ENCODE measurements around the gene KCNQ5. TPM values are rescaled to one million over a fixed set of nuclear protein-coding genes. Genes with fewer than 3 reads are reported as not detected.

Gene KCNQ5
- total RNA-seq, 1 experiment from 2014 or later: not detected

DNA sequence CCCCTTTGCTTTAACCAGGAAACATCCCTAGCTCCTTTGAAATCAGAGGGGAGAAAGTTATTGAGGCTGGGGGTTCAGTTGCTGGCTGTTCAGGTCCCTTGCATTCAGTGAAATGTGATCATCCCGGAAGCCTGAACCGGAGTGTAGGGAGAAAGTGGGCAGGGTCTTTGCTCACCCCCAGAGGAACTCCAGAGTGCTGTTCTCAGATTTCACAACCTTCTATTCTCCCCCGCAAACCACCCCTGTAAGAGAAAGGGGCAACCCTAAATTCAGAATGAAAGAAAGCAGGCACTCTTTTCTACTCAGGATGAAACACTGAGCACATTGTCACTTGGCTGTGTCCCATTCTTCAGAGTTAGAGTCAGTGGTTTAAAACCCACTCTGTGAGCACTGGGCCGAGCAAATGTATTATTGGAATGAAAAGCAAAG is 463.6 kb downstream of the KCNQ5 start:
- Histone ChIP-seq H3K4me3 (replicated peaks in 1 of 2; ENCODE audit: low read depth in 1 of 2, low read length in 2 of 2) (no peak overlapping the region), H3K27ac (ENCODE audit: low read depth, low read length) (no peak overlapping the region), H3K4me1 (ENCODE audit: control insufficient read depth in 1 of 2, insufficient read depth in 2 of 2, low read length in 2 of 2) (no peaks in the 10 kb centered on the region), H4K20me1 (ENCODE audit: insufficient read depth) (no peaks in the 10 kb centered on the region), H3K9me2 (ENCODE audit: insufficient read depth) (no peaks in the 10 kb centered on the region), H3K4me2 (ENCODE audit: low read length) (no peak overlapping the region), H3K9me3 (ENCODE audit: control insufficient read depth in 1 of 2, insufficient read depth in 1 of 2, low read depth in 1 of 2, low read length in 2 of 2) (no peaks in the 10 kb centered on the region), H3K27me3 (ENCODE audit: insufficient read depth, low read length) (peaks cover 64% of the 10 kb centered on the region), H3K79me2 (ENCODE audit: insufficient read depth, low read length) (no peaks in the 10 kb centered on the region), H3K36me3 (ENCODE audit: control insufficient read depth in 1 of 2, insufficient read depth in 2 of 2, low read length in 2 of 2) (no peaks in the 10 kb centered on the region), H2AFZ (ENCODE audit: low read depth, low read length, poor library complexity, severe bottlenecking) (no peak overlapping the region), H3K9ac (ENCODE audit: low read length) (no peak overlapping the region)
- ATAC-seq: no peak
- RAD21 ChIA-PET (ENCODE audit: low non-redundant PET in 1 of 2, low total read pairs in 2 of 2, uncharacterized antibody in 2 of 2, unreplicated experiment in 2 of 2): no interaction called here
- CTCF ChIA-PET: no interaction called here
- intact Hi-C loops (cut with micrococcal nuclease): no loop called here
- no TSS peak for BruUV-seq (replicated peaks)
- no peak for DNase-seq (ENCODE audit: low read depth, low spot score)
- no peak for TF ChIP-seq ZFX (IDR thresholded peaks at IDR 0.05)
- POLR2A ChIA-PET: no interaction called here

DNA sequence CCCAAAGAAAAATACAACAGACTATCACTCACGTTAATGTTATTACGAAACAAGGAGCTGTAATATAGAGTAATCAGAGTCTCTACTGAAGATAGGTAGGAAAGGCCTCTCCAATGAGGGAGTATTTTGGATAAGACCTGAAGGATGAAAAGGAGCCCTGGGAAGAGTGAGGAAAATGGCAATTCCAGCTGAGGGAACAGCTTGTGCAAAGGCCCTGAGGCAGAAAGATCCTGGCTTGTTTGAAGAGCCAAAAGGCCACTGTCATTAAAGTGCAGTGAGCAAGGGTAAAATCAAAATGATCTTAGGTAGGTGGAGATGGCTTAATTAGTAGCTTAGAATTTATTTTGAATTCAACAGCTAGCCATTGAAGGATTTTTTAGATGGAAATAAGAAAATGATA is 464.9 kb downstream of the KCNQ5 start:
- Histone ChIP-seq H3K9ac (ENCODE audit: low read length) (no peak overlapping the region), H2AFZ (ENCODE audit: low read depth, low read length, poor library complexity, severe bottlenecking) (no peak overlapping the region), H3K36me3 (ENCODE audit: control insufficient read depth in 1 of 2, insufficient read depth in 2 of 2, low read length in 2 of 2) (no peaks in the 10 kb centered on the region), H4K20me1 (ENCODE audit: insufficient read depth) (no peaks in the 10 kb centered on the region), H3K9me3 (ENCODE audit: control insufficient read depth in 1 of 2, insufficient read depth in 1 of 2, low read depth in 1 of 2, low read length in 2 of 2) (no peaks in the 10 kb centered on the region), H3K4me2 (ENCODE audit: low read length) (no peak overlapping the region), H3K27ac (ENCODE audit: low read depth, low read length) (no peak overlapping the region), H3K4me1 (ENCODE audit: control insufficient read depth in 1 of 2, insufficient read depth in 2 of 2, low read length in 2 of 2) (no peaks in the 10 kb centered on the region), H3K9me2 (ENCODE audit: insufficient read depth) (no peaks in the 10 kb centered on the region), H3K27me3 (ENCODE audit: insufficient read depth, low read length) (peaks cover 51% of the 10 kb centered on the region), H3K79me2 (ENCODE audit: insufficient read depth, low read length) (no peaks in the 10 kb centered on the region), H3K4me3 (replicated peaks in 1 of 2; ENCODE audit: low read depth in 1 of 2, low read length in 2 of 2) (no peak overlapping the region)
- intact Hi-C loops (cut with micrococcal nuclease): no loop called here
- ChIA-PET POLR2A (no interaction called here), CTCF (no interaction called here), RAD21 (ENCODE audit: low non-redundant PET in 1 of 2, low total read pairs in 2 of 2, uncharacterized antibody in 2 of 2, unreplicated experiment in 2 of 2) (no interaction called here)
- ATAC-seq: no peak
- no TSS peak for BruUV-seq (replicated peaks)
- no peak for DNase-seq (ENCODE audit: low read depth, low spot score)
- no peak for TF ChIP-seq EZH2 (IDR thresholded peaks at IDR 0.05)
- no peak for TF ChIP-seq SRF (IDR thresholded peaks at IDR 0.05; ENCODE audit: low read depth)
- no peak for TF ChIP-seq EZH2phosphoT487 (IDR thresholded peaks at IDR 0.05; ENCODE audit: borderline replicate concordance)
- TF ChIP-seq CEBPB (IDR thresholded peaks at IDR 0.05; ENCODE audit: low read depth): no peak
- no peak for TF ChIP-seq SP1 (IDR thresholded peaks at IDR 0.05; ENCODE audit: low read depth)
- TF ChIP-seq ZNF274 (IDR thresholded peaks at IDR 0.05; ENCODE audit: low read depth, low read length): no peak
- no peak for TF ChIP-seq POLR2AphosphoS5 (IDR thresholded peaks at IDR 0.05; ENCODE audit: low read depth, low read length)
- TF ChIP-seq SIN3A (IDR thresholded peaks at IDR 0.05; ENCODE audit: low read depth): no peak
- no peak for TF ChIP-seq ELF1 (IDR thresholded peaks at IDR 0.05; ENCODE audit: borderline replicate concordance, low read depth)
- TF ChIP-seq, protein P1, sequence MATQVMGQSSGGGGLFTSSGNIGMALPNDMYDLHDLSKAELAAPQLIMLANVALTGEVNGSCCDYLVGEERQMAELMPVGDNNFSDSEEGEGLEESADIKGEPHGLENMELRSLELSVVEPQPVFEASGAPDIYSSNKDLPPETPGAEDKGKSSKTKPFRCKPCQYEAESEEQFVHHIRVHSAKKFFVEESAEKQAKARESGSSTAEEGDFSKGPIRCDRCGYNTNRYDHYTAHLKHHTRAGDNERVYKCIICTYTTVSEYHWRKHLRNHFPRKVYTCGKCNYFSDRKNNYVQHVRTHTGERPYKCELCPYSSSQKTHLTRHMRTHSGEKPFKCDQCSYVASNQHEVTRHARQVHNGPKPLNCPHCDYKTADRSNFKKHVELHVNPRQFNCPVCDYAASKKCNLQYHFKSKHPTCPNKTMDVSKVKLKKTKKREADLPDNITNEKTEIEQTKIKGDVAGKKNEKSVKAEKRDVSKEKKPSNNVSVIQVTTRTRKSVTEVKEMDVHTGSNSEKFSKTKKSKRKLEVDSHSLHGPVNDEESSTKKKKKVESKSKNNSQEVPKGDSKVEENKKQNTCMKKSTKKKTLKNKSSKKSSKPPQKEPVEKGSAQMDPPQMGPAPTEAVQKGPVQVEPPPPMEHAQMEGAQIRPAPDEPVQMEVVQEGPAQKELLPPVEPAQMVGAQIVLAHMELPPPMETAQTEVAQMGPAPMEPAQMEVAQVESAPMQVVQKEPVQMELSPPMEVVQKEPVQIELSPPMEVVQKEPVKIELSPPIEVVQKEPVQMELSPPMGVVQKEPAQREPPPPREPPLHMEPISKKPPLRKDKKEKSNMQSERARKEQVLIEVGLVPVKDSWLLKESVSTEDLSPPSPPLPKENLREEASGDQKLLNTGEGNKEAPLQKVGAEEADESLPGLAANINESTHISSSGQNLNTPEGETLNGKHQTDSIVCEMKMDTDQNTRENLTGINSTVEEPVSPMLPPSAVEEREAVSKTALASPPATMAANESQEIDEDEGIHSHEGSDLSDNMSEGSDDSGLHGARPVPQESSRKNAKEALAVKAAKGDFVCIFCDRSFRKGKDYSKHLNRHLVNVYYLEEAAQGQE (IDR thresholded peaks at IDR 0.05; ENCODE audit: low read depth): no peak
- TF ChIP-seq, protein P2, sequence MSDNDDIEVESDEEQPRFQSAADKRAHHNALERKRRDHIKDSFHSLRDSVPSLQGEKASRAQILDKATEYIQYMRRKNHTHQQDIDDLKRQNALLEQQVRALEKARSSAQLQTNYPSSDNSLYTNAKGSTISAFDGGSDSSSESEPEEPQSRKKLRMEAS (IDR thresholded peaks at IDR 0.05): no peak
- no peak for TF ChIP-seq RAD21 (IDR thresholded peaks at IDR 0.05; ENCODE audit: low read depth)
- TF ChIP-seq, protein P3, sequence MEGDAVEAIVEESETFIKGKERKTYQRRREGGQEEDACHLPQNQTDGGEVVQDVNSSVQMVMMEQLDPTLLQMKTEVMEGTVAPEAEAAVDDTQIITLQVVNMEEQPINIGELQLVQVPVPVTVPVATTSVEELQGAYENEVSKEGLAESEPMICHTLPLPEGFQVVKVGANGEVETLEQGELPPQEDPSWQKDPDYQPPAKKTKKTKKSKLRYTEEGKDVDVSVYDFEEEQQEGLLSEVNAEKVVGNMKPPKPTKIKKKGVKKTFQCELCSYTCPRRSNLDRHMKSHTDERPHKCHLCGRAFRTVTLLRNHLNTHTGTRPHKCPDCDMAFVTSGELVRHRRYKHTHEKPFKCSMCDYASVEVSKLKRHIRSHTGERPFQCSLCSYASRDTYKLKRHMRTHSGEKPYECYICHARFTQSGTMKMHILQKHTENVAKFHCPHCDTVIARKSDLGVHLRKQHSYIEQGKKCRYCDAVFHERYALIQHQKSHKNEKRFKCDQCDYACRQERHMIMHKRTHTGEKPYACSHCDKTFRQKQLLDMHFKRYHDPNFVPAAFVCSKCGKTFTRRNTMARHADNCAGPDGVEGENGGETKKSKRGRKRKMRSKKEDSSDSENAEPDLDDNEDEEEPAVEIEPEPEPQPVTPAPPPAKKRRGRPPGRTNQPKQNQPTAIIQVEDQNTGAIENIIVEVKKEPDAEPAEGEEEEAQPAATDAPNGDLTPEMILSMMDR (IDR thresholded peaks at IDR 0.05 in 2 of 3, conservative IDR thresholded peaks at IDR 0.05 in 1 of 3; ENCODE audit: borderline replicate concordance in 1 of 3, insufficient read depth in 1 of 3, low read depth in 2 of 3, low read length in 2 of 3): no peak
- TF ChIP-seq POLR2A (IDR thresholded peaks at IDR 0.05; ENCODE audit: borderline replicate concordance, extremely low read depth, insufficient read depth, insufficient read length): no peak

Measured in HCT116 (cell line).